GM19023 (cell line): ENCODE data around the gene PTGIS.

Source experiments
- ATAC-seq: cut with Tn5 transposase; IDR thresholded peaks from one replicate; pipeline ENCODE4 v1.9.1; 2021; ENCODE audit warnings: mild to moderate bottlenecking, moderate library complexity; ENCODE audit not compliant: unreplicated experiment

PTGIS gene

DNA sequence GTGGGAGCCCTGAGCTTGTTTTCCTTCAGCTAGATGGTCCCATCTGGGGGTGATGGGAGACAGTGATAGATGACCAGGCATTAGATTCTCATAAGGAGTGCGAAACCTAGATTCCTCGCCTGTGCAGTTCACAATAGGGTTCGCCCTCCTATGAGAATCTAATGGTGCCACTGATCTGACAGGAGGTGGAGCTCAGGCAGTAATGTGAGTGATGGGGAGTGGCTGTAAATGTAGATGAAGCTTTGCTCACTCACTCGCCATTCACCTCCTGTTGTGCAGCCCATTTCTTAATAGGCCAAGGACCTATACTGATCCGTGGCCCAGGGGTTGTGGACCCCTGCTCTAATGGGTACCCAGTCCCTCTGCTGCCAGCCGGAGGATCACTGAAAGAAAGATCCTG lies 64.8 kb downstream of the PTGIS start:
- ATAC-seq = no peak

DNA sequence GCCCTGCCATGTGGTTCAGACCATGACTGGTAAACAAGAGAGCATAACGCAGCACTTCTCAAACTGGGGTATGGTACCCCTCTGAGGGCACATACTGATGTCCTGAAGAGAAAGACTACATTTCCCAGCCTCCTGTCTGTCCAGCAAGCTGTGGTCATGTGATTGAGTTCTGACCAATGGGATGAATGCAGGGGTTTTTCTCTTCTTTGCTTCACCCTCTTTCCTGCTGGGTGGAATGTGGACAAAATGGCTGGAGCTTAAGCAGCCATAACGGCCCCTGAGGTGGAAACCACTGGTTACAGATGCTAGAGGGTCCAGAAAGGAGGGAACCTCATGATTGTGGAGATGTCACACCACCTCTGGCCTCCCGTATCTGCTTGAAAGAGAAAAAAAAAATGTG lies 66.0 kb downstream of the PTGIS start:
- ATAC-seq = no peak

- ATAC-seq = no peak
Measured at GRCh38 chr20:49497398-49497669, 70.6 kb downstream of the PTGIS start.

GRCh38 chr20:49496553-49497397 lies 71.2 kb downstream of the PTGIS start:
- ATAC-seq = no peak

GRCh38 chr20:49496043-49496442 lies 71.9 kb downstream of the PTGIS start:
- no peak for ATAC-seq

- ATAC-seq = no peak
Measured at GRCh38 chr20:49490689-49491088, 77.2 kb downstream of the PTGIS start.

DNA sequence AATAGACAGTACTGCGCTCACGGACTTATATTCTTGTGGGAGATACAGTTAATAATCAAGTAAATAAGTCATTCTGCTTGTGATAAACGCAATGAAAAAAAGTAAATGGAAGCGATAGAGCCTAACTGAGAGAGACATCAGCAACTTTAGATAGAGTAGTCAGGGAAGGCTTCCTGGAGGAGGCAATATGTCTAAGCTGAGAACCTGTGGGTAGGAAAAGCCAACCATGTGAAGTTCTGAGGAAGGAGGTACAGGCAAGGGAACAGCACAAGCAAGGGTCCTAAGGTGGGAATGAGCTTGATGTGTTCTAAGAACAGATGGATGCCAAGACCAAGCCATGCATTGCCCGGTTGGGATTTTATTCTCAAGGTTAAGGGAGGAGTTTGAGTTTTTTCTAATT lies 78.2 kb downstream of the PTGIS start:
- ATAC-seq = no peak

DNA sequence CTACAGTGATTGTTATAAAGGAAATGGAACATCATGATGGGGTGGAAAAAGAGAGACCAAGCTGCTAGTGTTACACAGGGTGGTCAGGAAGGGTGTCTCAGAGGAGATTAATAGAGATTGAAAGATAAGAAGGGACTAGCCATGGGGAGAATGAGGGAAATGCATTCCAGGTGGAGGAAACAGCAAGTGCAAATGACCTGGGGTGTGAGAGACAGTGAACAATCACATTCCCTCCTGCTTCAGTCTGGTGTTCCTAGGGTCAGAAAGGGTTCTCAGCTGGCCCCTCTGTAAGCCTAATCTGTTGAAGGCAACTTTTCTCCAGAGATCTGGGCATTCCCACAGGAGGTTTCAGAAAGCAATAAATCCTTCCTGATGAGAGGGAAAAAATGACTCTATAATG lies 81.9 kb downstream of the PTGIS start:
- no peak for ATAC-seq

DNA sequence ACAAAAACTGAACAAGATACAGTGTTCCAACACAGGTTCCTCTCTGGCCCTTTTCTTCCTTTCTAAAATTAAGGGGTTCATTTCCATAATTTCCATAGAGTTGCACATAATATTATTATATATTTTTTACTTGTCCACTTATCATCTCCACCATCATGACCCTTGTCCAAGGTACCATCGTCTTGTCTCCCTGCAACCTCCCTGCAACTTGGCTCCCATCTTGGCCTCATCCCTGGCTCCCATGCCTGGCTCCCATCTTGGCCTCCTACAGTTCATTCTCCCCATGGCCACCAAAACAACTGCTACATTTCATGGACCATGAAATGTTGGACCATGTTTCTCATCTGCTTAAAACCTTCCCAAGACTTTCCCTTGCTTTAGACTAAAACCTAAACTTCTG lies 82.4 kb downstream of the PTGIS start:
- ATAC-seq = no peak

DNA sequence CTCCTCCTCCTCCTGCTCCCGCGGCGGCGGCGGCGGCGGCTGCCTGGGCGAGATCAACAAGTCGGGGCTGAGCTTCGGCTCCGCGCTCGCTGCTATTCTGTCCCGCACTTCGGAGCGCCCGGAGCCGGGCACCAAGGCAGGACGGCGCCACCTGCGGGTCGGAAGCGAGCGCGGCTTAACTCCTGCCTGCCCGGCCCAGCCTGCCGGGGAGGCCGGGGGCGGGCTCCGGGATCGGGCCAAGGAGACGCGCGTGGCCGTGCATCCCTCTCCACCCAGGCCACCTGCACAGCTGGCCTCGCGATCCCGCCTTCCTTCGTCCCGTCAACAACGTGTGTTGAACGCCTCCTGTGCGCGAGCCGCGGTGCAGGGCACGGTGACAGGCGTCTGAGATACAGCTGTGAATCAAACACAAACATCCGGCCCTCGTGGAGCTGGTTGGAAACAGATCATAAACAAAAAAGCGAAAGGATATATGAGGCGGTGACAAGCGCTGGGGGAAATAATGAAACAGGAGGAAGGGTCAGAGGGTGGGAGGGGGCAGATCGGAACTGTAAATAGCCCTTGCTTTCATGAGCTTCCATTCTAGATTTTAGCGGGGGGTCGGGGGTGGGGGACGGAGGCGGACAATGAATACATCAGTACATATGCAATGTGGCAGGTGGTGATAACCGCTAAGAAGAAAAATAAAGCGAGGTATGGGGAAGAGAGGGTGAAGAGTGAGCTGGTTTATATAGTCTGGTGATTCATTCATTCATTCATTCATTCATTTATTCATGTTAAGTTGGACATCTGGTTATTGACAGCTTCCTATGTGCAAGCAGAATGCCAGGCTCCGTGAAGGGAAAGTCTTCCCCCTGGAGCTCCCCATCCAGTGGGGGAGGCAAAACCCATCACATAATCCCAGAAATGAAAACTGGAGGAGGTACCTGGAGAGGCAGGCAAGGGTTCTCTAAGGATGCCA lies 83.5 kb downstream of the PTGIS start:
- ATAC-seq = no peak

DNA sequence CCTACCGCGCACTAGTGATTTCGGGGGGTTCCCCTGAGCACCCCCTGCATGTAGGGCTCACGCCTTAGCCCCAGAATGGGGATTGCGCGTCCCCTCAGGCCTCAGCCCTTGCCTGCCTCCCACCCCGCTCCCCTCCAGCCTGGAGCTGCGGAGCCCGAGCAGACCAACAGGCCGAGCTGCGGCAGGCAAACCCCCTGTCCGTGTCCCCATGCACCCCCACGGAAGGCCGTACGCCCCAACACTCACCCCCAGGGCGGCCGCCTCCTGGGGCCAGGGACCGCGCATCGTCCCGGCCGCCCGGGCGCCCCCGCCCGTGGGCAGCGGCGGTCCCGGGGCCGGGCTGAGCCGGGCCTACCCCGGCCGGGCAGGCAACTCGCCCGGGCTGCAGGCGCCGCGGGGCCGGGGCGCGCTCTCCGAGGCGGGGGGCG lies 84.2 kb downstream of the PTGIS start:
- ATAC-seq = no peak

- ATAC-seq = no peak
Measured at GRCh38 chr20:49483018-49483695, 84.8 kb downstream of the PTGIS start.

GRCh38 chr20:49482621-49483017 lies 85.3 kb downstream of the PTGIS start, which contains the start of gene KCNB1:
KCNB1 (minus strand) TSS chr20:49482668; CDS start chr20:49482480, 188 bp downstream.
- no peak for ATAC-seq

GRCh38 chr20:49482173-49482572 lies 85.8 kb downstream of the PTGIS start:
- ATAC-seq = no peak

GRCh38 chr20:49481116-49481515 lies 86.8 kb downstream of the PTGIS start:
- ATAC-seq = no peak

GRCh38 chr20:49480236-49480635 lies 87.7 kb downstream of the PTGIS start:
- no peak for ATAC-seq

- ATAC-seq = no peak
Measured at GRCh38 chr20:49479785-49480184, 88.2 kb downstream of the PTGIS start.

- ATAC-seq = no peak
Measured at GRCh38 chr20:49478754-49479689, 88.9 kb downstream of the PTGIS start.

DNA sequence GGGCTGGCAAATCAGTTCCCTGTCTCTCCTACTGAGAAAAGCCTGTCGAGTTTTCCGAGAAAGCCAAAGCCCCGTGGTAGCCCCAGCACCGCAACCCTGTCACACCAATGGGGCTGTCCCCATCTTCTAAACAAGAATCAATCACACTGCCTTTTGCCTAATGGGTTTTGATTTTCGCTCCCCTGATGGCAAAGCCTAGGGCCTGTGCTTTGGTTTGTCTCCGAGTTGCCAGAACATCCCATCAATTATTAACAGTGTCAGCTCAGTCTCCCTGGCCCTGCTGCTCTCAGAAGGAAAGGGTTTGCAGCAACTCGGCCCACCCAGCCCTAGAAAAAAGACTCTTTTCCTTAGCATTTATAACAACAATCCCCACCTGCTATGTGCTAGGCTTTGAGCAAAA lies 89.7 kb downstream of the PTGIS start:
- ATAC-seq = no peak

DNA sequence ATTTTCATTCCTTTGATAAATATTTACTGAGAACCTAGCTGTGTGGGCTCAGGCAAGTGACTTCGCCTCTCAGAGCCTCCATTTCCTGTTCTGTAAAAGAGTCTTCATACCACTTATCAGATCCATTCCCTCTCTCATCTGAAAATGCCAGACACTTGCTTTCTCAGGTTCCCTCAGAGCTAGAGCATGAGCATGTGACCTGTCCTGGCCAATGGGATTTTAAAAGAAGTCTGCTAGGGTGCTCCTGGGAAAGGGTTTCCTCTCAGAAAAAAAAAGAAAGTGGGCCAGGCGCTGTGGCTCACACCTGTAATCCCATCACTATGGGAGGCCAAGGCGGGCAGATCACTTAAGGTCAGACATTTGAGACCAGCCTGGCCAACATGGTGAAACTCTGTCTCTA lies 90.7 kb downstream of the PTGIS start:
- no peak for ATAC-seq
